ENCODE results near the gene ATP13A2.

DNA sequence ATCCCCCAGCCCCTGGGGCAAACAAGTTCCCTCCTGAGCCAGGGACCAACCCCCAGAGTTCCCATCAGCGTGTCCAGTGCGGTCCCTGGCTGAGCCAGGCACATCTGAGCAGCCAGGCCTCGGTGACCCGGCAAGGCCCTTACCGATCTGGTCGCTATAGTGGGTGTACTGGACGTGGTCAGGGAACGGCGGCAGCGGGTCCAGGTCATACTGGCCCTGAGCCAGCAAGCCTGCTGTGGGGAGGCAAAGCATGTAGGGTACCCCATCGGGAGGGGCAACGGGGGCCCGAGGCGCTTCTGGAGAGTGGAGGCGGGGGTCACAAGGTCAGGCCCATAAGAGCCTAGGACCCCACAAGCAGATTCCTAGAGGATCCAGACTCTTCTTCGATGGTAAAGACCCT is 34.8 kb downstream of the ATP13A2 start:
- TF ChIP-seq CTCF (IDR thresholded peaks at IDR 0.05; ENCODE audit: insufficient read depth, low read length) (no peak), REST (IDR thresholded peaks at IDR 0.05; ENCODE audit: insufficient replicate concordance, low read depth) (no peak), POLR2AphosphoS5 (IDR thresholded peaks at IDR 0.05; ENCODE audit: low read depth) (no peak), GABPA (IDR thresholded peaks at IDR 0.05; ENCODE audit: low read depth) (no peak), SPI1 (IDR thresholded peaks at IDR 0.05; ENCODE audit: borderline replicate concordance, low read depth) (no peak)

Measured in HL-60 (cell line).